Stimulated activated CD4-positive, alpha-beta T cell treated with anti-CD3 and anti-CD28 coated beads, TNF-alpha, amount 100 ng/mL, for 48 hours (primary cell): Measurements from ENCODE around the gene CECR2.

Source experiments
- DNase-seq, 3 donors: peaks; one replicate each; pipeline ENCODE4 v3.0.0-alpha.2; 2020; ENCODE audit warnings: low read depth in 3 of 3

Gene CECR2

GRCh38 chr22:17369439-17370025 lies at the start of gene CECR2:
Gene CECR2 (plus strand): TSS chr22:17369460. CDS start chr22:17369784, 324 bp downstream.
- no peak for DNase-seq

DNA sequence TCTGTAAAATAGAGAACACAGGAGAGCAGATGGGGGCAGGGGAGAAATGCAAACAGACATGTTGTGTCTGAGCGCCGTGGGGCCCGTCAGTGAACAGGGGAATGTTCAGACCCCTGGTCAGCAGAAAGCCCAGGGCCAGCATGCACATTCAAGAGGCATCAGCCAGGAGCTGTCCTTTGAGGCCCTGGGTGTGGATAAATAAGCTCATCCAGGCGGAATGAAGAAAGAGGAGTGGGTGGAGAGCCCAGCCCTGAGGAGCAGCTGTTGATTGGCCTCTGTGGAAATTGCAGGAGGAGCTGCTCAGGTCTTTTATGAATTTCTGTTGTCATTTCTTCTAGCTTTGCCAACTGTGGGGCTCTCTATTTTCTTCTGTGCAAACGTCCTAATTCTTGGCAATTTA lies 49.7 kb upstream of the CECR2 start:
- no peak for DNase-seq

DNA sequence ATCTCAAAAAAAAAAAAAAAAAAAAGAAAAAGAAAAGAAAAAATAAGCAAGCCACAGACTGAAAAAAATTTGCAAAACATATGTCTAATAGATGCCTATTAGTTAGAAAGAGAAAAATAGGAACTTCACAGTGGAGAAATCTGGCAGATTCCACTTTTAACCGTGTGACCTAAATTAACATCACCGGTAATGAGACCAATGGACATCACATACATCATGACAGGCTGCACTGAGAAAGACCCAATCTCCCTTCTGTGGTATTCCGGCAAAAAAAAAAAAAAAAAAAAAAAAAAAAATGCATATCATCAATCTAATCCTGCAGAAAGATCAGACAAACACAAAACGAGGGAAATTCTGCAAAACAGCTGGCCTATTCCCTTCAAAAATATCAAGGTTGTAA lies 46.7 kb upstream of the CECR2 start:
- no peak for DNase-seq

- DNase-seq: no peak
Observed at GRCh38 chr22:17331690-17332089, 37.6 kb upstream of the CECR2 start.

- no peak for DNase-seq
Observed at GRCh38 chr22:17332109-17332800, 37.0 kb upstream of the CECR2 start.

DNA sequence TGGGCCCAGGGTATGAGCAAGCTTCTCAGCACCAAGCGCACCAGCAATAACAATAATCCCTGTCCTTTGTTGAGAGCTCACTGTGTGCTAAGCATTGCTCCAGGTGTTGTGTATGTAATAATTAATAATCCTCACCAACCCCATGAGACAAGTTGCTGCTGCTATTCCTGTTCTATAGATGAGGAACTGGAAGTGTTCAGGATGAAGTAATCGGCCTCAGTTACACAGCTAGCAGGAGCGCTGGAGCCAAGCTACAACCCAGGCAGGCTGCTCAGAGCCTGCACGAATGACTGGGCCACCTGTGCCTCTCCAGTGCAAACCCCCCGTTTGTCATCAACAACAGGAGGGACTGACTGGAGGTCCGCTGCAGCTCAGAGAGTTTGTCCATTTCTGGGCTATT lies 35.2 kb upstream of the CECR2 start:
- DNase-seq: no peak

- DNase-seq: no peak
Observed at GRCh38 chr22:17334983-17335382, 34.3 kb upstream of the CECR2 start.

- no peak for DNase-seq
Observed at GRCh38 chr22:17336061-17336460, 33.2 kb upstream of the CECR2 start.

DNA sequence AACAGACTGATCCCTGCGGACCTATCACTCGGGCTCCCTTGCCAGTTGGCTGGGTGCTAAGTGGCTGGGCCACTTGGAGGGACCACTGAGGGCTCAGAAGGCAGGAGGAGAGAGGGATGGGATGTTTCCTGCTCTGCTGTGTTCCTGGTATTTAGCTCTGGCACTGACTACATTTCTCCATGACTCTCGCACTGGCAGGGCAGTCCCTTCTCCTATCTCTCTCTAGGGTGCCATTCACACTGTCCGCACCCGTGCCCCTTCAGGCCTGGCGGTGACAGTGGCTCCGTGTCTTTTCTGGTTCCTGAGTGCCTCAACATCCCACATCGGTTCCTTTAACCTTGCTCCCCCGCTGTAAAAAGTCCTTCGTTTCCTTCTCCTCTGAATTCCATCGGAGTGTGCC lies 31.6 kb upstream of the CECR2 start:
- DNase-seq: no peak

- no peak for DNase-seq
Observed at GRCh38 chr22:17339095-17339693, 30.1 kb upstream of the CECR2 start.

- no peak for DNase-seq
Observed at GRCh38 chr22:17342361-17342760, 26.9 kb upstream of the CECR2 start.

DNA sequence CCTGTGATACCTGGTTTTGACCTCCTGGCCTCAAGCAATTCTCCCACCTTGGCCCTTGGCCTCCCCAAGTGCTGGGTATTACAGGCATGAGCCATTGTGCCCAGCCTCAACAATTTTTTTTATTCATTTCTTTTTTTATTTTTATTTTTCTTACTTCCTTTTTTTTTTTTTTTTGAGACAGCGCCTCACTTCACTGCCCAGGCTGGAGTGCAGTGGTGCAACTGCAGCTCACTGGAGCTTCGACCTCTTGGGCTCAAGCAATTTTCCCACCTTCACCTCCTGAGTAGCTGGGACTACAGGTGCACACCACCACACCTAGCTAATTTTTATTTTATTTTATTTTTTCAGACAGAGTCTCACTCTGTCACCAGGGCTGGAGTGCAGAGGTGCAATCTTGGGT lies 25.5 kb upstream of the CECR2 start:
- no peak for DNase-seq

- DNase-seq: no peak
Observed at GRCh38 chr22:17346578-17346977, 22.7 kb upstream of the CECR2 start.

- no peak for DNase-seq
Observed at GRCh38 chr22:17347724-17348123, 21.5 kb upstream of the CECR2 start.

DNA sequence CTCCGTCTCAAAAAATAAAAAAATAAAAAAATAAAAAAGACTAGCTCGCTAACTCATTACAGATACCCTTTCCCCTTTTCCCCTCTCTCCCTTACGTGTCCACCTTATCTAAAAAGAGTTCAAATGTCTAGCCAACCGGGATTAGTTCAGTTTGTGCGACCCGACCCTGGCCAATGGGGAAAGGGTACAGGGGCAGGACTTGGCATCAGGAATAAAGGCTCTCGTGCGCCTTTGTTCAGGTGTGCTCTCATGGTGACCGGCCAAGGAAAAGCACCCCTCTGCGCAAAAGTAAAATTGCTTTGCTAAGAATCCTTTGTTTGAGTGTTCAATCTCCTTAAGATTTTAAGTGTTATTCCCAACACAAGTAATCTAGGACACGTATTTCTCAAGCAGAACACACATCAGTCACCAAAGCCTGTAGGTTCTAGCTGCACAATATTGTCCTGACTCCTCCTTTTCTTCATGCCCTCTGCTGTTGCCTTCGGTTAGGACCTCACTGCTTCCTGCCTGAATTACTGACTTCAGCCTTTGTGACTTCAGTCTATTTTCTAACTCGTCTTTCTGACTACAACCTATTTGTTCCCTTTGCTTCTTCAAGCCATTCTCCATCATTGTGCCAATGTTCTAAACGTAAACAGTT lies 20.7 kb upstream of the CECR2 start:
- no peak for DNase-seq

- no peak for DNase-seq
Observed at GRCh38 chr22:17349172-17349571, 20.1 kb upstream of the CECR2 start.

- no peak for DNase-seq
Observed at GRCh38 chr22:17350292-17350691, 19.0 kb upstream of the CECR2 start.

DNA sequence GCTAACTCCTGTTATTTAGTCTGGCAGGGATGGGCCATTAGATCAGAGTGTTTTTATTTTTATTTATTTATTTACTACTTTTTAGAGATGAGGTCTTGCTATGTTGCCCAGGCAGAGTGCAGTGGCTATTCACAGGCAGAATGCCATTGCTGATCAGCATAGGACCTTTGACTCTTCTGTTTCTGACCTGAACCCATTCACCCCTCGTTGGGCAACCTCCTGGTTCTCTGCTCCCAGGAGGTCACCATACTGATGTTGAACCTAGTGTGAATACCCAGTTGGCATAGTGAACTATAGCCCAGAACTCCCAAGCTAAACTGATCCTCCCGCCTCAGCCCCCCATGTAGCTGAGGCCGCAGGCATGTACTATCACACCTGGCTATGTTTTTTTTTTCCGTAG lies 16.5 kb upstream of the CECR2 start:
- no peak for DNase-seq

GRCh38 chr22:17357688-17358087 lies 11.6 kb upstream of the CECR2 start:
- DNase-seq: no peak

DNA sequence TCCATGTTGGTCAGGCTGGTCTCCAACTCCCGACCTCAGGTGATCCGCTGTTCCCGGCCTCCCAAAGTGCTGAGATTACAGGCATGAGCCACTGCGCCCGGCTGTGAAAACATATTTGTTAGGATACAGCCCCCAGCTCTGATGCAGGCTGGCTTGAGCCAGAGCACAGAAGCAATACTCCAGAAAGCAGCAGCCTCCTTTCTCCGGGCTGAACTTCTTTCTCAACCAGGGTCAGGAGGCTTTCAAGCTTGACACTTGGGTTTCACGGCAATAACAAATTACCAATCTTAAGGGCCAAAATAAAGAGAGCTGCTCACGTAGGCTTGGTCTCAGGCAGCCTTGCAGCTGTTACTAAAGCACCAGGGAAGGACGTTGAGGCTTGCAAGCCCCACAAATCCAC lies 10.8 kb upstream of the CECR2 start:
- DNase-seq: no peak

GRCh38 chr22:17359501-17359900 lies 9.8 kb upstream of the CECR2 start:
- DNase-seq: no peak

GRCh38 chr22:17366329-17366728 lies 2.9 kb upstream of the CECR2 start:
- no peak for DNase-seq

GRCh38 chr22:17366830-17367229 lies 2.4 kb upstream of the CECR2 start:
- DNase-seq: no peak
